Omental fat pad (tissue), 4 donors: ENCODE measurements around the gene TMEM44. TPM values are rescaled to one million over a fixed set of nuclear protein-coding genes. Genes with fewer than 3 reads are reported as not detected.
"Not testable (repeated sequence)": the region's sequence is repeated elsewhere in the genome, so short reads cannot be mapped to it uniquely, and the experiment has no call there.

Experiments
- ATAC-seq: fragments of 150-250 bp; one replicate; pipeline ENCODE4 v1.9.1; 2016; ENCODE audit warnings: mild to moderate bottlenecking, moderate library complexity; ENCODE audit not compliant: low FRiP score
- DNase-seq: peaks from one replicate; pipeline ENCODE4 v3.0.0-alpha.2; 2019; ENCODE audit warnings: low spot score
- CTCF ChIP-seq, 3 donors: fragments of 450-650 bp; IDR thresholded peaks; one replicate each; pipeline ENCODE4 v1.5.1; 2016 to 2017; ENCODE audit warnings: antibody characterized with exemption in 3 of 3, mild to moderate bottlenecking in 3 of 3, moderate library complexity in 2 of 3
- total RNA-seq, 4 donors: library from RNA; depleted of rRNA; stranded (reverse); fragments of >200 nt; gene quantifications; one replicate each; pipeline ENCODE4 v1.1.0, GENCODE V29; 2016

The TMEM44 gene
- total RNA-seq, 4 donors from 2014 or later = 3.3 to 26.8 (median 7.5) TPM

GRCh38 chr3:194632809-194633348 lies 340 bp downstream of the TMEM44 start:
- ATAC-seq (peak; percentile 56), DNase-seq (no peak)
- TF ChIP-seq CTCF (IDR thresholded peaks at IDR 0.05) = no peak

- DNase-seq = no peak
- ATAC-seq = no peak
- no peak for TF ChIP-seq CTCF (IDR thresholded peaks at IDR 0.05)
These were observed 902 bp downstream of the TMEM44 start for GRCh38 chr3:194632226-194632808.

DNA sequence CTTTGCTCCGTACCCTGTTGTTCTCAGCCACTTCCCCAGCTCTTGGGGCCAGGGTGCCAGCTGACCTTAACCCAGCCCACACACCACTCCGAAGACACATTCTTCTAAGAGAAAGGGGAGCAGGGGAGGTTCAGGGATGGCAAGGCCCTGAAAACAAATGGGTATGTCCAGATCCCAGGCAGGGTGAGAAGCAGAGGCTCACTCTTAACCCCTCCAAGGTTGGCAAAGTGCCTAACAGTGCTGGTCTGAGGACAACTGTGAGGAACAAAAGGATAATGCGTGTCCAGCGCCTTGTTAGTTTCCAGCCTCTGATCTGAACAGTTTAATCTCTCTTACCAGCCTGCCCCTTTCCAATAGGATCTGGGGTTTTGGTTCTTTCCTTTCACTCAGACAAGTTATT lies 1.5 kb downstream of the TMEM44 start:
- DNase-seq (no peak), ATAC-seq (no peak)
- TF ChIP-seq CTCF (IDR thresholded peaks at IDR 0.05) = no peak

DNA sequence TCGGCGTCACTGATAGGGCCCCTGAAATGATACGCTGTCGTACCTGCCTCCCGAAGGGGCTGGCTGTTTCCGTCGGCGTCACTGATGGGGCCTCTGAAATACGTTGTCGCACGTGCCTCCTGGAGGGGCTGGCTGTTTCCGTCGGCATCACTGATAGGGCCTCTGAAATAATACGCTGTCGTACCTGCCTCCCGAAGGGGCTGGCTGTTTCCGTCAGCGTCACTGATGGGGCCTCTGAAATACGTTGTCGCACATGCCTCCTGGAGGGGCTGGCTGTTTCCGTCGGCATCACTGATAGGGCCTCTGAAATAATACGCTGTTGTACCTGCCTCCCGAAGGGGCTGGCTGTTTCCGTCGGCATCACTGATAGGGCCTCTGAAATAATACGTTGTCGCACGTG lies 2.5 kb downstream of the TMEM44 start:
- not testable (repeated sequence) for ATAC-seq, DNase-seq

DNA sequence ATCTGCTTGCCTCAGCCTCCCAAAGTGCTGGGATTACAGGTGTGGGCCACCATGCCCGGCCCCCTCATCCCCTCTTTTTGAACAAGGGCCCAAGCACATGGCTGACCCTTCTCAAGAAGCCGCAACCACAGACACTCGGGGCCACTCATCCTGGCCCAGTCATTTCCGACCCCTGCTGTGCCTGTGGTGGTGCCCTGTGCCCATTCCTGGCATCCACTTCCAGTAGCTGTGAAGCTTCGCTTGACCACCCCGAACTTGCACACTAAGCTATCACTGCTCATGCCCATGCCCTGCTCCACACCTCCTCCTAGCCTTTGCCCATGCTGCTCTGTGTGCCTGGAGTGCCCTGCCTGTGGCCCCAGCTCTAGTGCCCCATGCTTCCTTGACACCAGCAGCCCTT lies 8.3 kb downstream of the TMEM44 start:
- ATAC-seq (no peak), DNase-seq (no peak)
- TF ChIP-seq CTCF (IDR thresholded peaks at IDR 0.05) = no peak

DNA sequence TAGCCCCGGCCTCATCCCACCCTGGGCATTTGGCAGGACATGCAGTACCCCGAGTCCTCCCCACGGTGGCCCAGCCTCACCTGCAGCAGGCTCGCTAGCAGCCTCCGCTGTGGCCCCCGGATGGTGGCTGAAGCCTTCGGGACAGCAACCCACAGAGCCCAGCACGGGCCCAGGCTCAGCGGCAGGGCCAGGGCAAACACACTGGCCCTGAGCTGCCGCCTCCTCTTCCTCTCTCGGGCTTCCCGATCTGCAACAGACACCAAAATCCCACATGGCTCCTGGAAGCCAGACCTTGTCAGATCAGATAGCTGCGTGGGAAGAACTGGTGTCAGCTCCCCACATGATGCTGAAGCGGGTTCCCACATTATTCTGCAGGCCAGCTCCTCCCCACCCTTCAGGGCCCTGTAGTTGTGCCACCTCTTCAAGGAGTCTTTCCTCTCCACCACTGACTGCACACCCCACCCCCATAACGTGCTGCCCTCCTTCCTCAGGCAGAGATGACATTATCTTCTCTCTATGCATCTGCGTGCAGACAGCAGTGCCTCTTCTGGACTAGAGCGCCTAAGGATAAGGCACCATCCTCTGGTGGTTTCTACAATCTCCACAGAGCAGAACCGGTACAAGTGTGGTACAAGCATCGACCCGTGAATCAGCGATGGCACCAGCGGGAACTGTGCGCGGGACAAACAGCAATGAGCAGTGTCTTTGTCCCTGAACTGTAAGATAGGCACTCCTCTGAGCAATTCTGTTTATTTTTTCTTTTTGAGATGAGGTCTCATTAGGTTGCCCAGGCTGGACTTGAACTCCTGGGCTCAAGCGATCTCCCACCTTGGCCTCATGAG lies 9.5 kb downstream of the TMEM44 start:
- ATAC-seq (no peak), DNase-seq (no peak)
- TF ChIP-seq CTCF (IDR thresholded peaks at IDR 0.05) = no peak

GRCh38 chr3:194622621-194623340 lies 10.4 kb downstream of the TMEM44 start:
- ATAC-seq (peak; percentile 35), DNase-seq (no peak)
- no peak for TF ChIP-seq CTCF (IDR thresholded peaks at IDR 0.05)
